ENCODE results near the gene RAB11FIP2. TPM values are rescaled to one million over a fixed set of nuclear protein-coding genes. Genes with fewer than 3 reads are reported as not detected.
"Not testable (repeated sequence)": the region's sequence is repeated elsewhere in the genome, so short reads cannot be mapped to it uniquely, and the experiment has no call there.

The RAB11FIP2 gene, protein sequence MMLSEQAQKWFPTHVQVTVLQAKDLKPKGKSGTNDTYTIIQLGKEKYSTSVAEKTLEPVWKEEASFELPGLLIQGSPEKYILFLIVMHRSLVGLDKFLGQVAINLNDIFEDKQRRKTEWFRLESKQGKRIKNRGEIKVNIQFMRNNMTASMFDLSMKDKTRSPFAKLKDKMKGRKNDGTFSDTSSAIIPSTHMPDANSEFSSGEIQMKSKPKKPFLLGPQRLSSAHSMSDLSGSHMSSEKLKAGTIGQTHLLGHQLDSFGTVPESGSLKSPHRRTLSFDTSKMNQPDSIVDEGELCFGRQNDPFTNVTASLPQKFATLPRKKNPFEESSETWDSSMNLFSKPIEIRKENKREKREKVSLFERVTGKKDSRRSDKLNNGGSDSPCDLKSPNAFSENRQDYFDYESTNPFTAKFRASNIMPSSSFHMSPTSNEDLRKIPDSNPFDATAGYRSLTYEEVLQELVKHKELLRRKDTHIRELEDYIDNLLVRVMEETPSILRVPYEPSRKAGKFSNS
- 10 to 100 TPM; 49.2 to 72.1 (median 58.0) TPM for polyA plus RNA-seq (ENCODE audit: insufficient read length in 4 of 4)

DNA sequence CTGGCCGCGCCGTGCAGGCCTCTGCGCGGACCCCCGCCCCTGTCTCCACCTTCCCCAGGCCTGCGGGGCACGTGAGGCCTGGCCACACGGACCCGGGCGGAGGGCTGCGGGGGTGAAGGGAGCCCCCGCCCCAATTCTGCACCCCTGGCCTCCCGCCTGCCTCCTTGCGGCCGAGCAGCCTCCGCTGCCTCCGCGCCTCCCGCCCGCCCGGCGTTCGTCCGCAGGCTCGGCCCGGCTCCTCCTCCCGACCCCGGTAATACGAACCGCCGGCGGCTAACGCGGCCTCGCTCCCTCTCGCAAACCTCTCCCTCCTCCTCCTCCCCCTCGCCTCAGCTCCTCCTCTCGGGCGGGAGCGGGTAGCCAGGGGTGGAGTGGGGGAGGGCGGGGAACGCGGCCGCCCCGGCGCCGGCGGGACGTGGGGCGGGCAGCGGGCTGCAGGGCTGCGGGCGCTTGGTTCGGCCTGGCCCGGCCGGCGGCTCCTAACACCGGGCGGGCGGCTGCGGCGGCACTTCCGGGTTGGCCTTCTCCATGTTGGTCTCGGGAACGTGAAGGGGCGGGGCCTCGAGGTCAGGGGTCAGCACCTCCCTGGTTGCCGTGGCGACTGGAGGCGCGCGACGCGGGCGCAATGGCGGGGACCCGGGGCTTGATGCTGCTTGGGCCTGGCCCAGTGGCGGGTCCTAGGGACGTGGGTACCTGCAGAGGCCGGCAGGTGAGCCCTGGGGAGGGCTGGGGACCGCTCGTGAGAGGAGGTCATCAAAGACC lies at the start of gene RAB11FIP2:
Gene RAB11FIP2, minus strand, starts transcription at position 547 of the 762 bp plus-strand sequence. CDS start 778 bp downstream, outside the sequence.
- peak; percentile 87 to 92 (median 88) for DNase-seq (ENCODE audit: low read depth in 4 of 4, low spot score in 3 of 4)

DNA sequence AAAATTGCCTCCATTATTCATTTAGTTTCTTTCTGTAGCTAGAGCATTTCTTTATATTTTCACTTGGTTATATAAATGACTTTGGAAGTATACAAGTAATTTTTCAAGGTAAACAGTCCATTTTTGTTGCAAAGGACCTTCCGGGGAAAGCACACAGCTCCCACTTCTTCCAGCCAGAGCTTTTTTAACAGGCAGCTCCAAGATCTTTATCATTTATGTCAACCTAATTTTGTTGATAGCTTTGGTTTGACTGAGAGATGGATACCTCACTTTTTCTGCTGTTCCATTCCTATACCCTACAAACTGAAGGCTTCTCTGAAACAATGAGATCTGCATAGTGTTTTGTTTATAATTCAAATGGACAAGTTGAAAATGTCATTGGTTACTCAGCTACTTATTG lies 49.3 kb upstream of the RAB11FIP2 start:
- DNase-seq (ENCODE audit: low read depth in 4 of 4, low spot score in 3 of 4) = no peak

DNA sequence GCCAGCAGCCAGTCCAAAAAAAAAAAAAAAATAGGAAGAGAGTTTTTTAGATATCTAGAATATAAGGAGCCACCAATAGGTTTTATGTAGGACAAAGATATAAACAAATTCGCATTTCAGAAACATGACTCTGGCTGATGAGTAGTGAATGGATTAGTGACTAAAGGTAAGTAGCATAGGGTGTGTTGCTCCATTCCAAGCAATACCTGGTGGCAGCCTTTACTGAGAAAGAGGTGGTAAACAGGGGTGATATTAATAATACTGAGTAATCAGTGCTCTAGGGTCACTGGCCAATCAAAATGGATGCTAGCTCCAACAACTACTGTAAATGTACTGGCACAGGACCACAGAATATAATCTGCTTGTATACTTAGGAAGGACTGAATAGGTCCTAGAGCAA lies 45.5 kb upstream of the RAB11FIP2 start:
- no peak for DNase-seq (ENCODE audit: low read depth in 4 of 4, low spot score in 3 of 4)

DNA sequence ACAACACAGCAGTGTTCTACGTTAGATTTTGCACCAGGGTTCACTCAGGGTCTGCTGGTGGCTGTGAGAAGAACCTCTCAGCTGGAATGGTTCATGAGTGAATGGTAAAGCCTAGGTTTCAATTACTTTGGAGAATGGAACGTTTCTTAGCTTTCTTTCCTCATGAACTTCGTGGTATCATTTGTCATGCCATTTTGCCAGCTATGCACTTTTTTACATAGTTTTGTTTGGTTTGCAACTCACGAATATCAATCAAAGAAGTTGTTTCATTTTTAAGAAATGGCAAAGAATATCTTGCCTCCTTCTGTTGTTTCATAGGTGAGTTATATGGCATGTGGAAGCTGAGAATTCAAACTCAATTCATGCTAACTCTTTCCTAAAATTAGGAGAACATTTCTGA lies 34.1 kb upstream of the RAB11FIP2 start:
- no peak for DNase-seq (ENCODE audit: low read depth in 4 of 4, low spot score in 3 of 4)

- no peak for DNase-seq (ENCODE audit: low read depth in 4 of 4, low spot score in 3 of 4)
Observed at GRCh38 chr10:118076705-118077104, 30.0 kb upstream of the RAB11FIP2 start.

DNA sequence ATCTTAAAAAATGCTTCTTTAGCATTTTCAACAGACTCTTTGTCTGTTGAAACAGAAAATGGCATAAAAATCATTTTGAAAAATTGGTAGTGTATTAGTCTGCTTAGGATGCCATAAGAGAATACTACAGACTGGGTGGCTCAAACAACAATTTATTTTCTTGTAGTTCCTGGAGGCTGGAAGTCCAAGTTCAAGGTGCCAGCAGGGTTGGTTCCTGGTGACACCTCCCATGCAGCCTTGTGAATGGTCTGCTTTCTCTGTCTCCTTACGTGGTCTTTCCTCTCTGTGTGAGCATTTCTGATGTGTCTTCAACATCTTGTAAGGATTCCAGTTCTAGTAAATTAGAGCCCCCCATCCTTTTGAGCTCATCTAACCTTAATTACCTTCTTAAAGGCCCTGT lies 26.1 kb upstream of the RAB11FIP2 start:
- no peak for DNase-seq (ENCODE audit: low read depth in 4 of 4, low spot score in 3 of 4)

GRCh38 chr10:118067389-118067788 lies 20.6 kb upstream of the RAB11FIP2 start:
- DNase-seq (ENCODE audit: low read depth in 4 of 4, low spot score in 3 of 4) = not testable (repeated sequence)

- no peak for DNase-seq (ENCODE audit: low read depth in 4 of 4, low spot score in 3 of 4)
Observed at GRCh38 chr10:118062798-118063238, 16.1 kb upstream of the RAB11FIP2 start.

- DNase-seq (ENCODE audit: low read depth in 4 of 4, low spot score in 3 of 4) = no peak
Observed at GRCh38 chr10:118058371-118058770, 11.6 kb upstream of the RAB11FIP2 start.

GRCh38 chr10:118057361-118057760 lies 10.6 kb upstream of the RAB11FIP2 start:
- no peak for DNase-seq (ENCODE audit: low read depth in 4 of 4, low spot score in 3 of 4)

GRCh38 chr10:118054383-118054782 lies 7.6 kb upstream of the RAB11FIP2 start:
- DNase-seq (ENCODE audit: low read depth in 4 of 4, low spot score in 3 of 4) = no peak

DNA sequence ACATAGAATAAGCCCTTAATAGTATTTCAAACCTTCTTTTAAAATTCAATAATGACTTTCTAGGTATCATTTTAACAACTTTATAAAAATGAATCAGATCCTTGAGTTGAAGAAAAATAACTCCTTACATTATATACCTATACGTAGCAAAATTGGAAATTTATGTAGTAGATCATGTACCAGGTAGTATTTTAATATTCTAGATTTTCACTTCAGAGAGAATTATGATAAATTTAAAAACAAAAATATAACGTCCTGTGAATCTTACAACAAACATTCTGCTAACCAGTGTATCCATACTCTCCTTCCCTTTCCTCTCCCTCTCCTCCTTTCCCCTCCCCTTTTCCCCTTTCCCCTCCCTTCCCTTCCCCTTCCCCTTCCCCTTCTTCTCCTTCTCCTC lies 6.1 kb upstream of the RAB11FIP2 start:
- no peak for DNase-seq (ENCODE audit: low read depth in 4 of 4, low spot score in 3 of 4)

DNA sequence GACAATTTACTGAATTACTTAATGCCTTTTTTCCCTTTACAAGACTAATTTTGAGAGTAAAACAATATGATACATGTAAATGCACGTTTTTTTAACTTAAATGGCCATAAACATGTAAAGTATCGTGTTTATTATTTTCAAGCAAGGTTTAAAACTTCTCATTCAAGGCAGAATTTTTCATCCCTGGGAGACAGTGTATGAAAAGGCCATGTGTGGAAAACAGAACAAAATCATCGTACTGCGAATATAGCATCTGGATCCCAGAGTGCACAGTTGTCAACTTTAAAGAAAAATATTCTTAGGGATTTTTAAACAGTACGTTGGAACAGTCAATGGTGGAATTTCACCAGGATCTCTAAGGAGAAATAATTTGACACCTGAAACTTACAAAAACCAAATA lies 1.1 kb upstream of the RAB11FIP2 start:
- DNase-seq (ENCODE audit: low read depth in 4 of 4, low spot score in 3 of 4) = no peak

GRCh38 chr10:118047157-118047719 lies 497 bp upstream of the RAB11FIP2 start:
- DNase-seq (ENCODE audit: low read depth in 4 of 4, low spot score in 3 of 4) = no peak

DNA sequence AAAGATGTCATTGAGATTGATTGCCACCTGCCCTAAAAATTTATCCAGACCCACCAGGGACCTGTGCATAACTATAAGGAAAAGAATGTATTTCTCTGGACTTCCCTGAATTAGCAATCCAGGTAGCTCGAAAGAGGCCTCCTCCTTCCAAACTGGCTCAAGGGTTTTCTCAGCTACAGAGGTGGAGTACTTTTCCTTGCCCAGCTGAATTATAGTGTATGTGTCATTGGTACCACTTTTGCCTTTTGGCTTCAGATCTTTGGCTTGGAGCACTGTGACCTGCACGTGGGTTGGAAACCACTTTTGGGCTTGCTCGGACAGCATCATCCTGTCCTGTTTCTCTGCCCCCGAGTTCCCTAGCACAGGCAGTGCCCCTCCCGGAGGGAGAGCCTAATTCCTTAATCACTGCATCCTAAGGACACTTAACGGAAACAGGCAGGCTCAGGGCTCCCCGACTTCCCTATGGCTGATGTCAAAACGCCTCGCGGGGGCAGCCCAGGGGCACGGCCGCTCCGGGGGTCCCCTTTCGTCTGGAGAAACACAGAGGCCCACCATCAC lies 825 bp downstream of the RAB11FIP2 start:
- no peak for DNase-seq (ENCODE audit: low read depth in 4 of 4, low spot score in 3 of 4)

DNA sequence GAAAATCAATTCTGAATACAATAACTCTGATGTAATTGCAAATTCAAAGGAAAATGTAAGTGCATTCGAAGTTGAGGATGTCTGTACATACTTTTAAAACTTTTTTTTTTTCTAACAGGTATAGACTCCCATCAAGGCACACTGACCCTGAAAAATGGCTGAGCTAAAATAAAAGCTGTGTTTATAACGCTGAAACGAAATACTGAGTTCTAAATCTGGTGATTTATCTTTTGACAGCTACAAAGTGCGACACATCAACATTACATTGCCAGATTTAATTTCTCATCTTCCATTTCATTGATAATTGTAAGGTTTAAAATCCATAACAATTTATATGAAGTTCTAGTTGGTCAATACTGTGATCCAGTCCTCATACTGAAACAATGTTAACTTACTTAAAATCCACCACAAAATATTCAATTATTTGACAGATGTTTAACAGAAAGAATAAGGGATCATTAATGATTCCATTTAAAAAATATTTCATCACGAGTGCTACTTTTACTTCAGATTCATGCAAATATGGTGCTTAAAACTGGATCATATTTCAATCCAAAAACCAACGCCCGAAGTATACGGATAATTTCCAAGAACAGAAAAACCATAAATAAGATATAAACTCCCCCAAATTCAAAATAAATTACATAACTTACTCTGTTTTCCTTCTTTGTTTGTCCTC lies 1.4 kb downstream of the RAB11FIP2 start:
- DNase-seq (ENCODE audit: low read depth in 4 of 4, low spot score in 3 of 4) = no peak

DNA sequence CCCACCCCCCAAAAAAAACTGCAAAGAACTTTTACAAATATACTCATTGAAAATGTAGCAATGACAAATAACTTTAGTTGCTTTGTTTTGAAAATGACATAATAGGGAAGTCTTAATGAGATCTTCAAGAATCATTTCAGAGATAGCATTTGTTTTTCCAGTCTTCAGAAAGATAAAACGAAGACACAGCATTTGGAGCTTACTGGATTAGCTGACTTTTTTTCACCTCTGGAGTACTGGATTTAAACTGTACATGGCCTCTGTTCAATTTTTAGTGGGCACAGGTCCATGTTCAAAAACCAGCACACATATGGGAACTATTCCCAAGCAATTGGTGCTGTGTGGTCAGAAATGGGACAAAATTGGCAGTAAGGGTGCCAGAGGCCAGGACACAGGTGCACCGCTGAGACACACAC lies 3.9 kb downstream of the RAB11FIP2 start:
- DNase-seq (ENCODE audit: low read depth in 4 of 4, low spot score in 3 of 4) = no peak

DNA sequence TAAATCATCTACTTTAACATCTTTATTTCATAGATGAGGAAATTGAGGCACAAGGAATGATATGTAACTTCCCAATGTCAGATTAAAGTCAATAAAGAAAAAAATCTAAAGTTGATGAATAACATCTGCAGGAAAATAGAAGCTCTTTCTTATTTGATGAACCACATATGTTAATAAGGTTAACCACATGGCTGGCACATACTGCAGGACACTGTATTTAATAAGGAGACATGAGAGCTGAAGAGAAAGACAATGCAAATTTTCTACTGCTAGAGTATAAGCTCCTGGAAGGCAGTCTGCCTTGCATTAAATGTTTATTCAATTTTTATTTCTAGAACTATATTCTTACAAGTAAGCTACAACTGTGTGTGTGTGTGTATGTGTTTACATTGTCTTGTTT lies 4.4 kb downstream of the RAB11FIP2 start:
- no peak for DNase-seq (ENCODE audit: low read depth in 4 of 4, low spot score in 3 of 4)

DNA sequence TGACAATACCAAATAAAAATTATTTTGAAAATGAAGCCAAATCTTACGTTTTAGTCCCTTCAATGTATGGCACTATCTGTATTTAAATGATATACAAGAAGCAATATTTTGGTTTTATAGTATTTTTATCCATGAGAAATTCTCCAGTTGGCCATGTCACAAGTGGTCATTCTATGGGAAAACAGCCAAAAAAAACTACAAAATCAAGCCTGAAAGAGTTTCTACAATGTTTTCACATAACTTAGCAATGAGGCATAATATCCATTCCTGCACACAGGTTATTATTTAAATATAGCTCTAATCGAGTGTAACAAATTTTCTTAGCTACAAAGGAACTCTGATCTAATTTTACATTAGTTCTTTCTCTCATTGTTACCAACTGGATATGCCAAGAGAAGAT lies 5.4 kb downstream of the RAB11FIP2 start:
- no peak for DNase-seq (ENCODE audit: low read depth in 4 of 4, low spot score in 3 of 4)

GRCh38 chr10:118036281-118036875 lies 10.4 kb downstream of the RAB11FIP2 start:
- DNase-seq (ENCODE audit: low read depth in 4 of 4, low spot score in 3 of 4) = no peak
